ENCODE results near the gene SRL. TPM values are rescaled to one million over a fixed set of nuclear protein-coding genes. Genes with fewer than 3 reads are reported as not detected.

Gene SRL
- total RNA-seq, 1 donor, result not detected

- H4K20me1 ChIP-seq (ENCODE audit: insufficient read depth, low read length), result no peaks in the 10 kb centered on the region
- H3K4me1 ChIP-seq (ENCODE audit: insufficient read depth, low read length), result peaks cover 6% of the 10 kb centered on the region
- H3K4me3 ChIP-seq (ENCODE audit: insufficient read depth, low read length), result no peak overlapping the region
- H3K36me3 ChIP-seq (ENCODE audit: insufficient read depth, low read length), result no peaks in the 10 kb centered on the region
- no peaks in the 10 kb centered on the region for H3K79me2 ChIP-seq (ENCODE audit: insufficient read depth, low read length)
- H2AFZ ChIP-seq (ENCODE audit: low read length), result no peak overlapping the region
- H3K27me3 ChIP-seq (ENCODE audit: insufficient read depth, low read length), result no peaks in the 10 kb centered on the region
- H3K4me2 ChIP-seq (ENCODE audit: insufficient read depth, low read length), result no peak overlapping the region
- DNase-seq (ENCODE audit: insufficient read length, low spot score, missing footprints), result no peak
- H3K27ac ChIP-seq (ENCODE audit: low read depth, low read length), result no peak overlapping the region
- no peak for TF ChIP-seq CTCF (IDR thresholded peaks at IDR 0.05; ENCODE audit: extremely low read depth, low read depth, low read length)
- no peaks in the 10 kb centered on the region for H3K9me3 ChIP-seq (ENCODE audit: low read depth, low read length)
These were observed 8.4 kb downstream of the SRL start for GRCh38 chr16:4233431-4233830.

GRCh38 chr16:4232541-4233386, 9.1 kb downstream of the SRL start:
- no peaks in the 10 kb centered on the region for H3K79me2 ChIP-seq (ENCODE audit: insufficient read depth, low read length)
- H2AFZ ChIP-seq (ENCODE audit: low read length), result no peak overlapping the region
- TF ChIP-seq CTCF (IDR thresholded peaks at IDR 0.05; ENCODE audit: extremely low read depth, low read depth, low read length), result no peak
- no peaks in the 10 kb centered on the region for H3K36me3 ChIP-seq (ENCODE audit: insufficient read depth, low read length)
- no peak overlapping the region for H3K27ac ChIP-seq (ENCODE audit: low read depth, low read length)
- H3K9me3 ChIP-seq (ENCODE audit: low read depth, low read length), result no peaks in the 10 kb centered on the region
- H3K4me3 ChIP-seq (ENCODE audit: insufficient read depth, low read length), result no peak overlapping the region
- no peaks in the 10 kb centered on the region for H4K20me1 ChIP-seq (ENCODE audit: insufficient read depth, low read length)
- peaks cover 6% of the 10 kb centered on the region for H3K4me1 ChIP-seq (ENCODE audit: insufficient read depth, low read length)
- DNase-seq (ENCODE audit: insufficient read length, low spot score, missing footprints), result no peak
- no peaks in the 10 kb centered on the region for H3K27me3 ChIP-seq (ENCODE audit: insufficient read depth, low read length)
- no peak overlapping the region for H3K4me2 ChIP-seq (ENCODE audit: insufficient read depth, low read length)

- DNase-seq (ENCODE audit: insufficient read length, low spot score, missing footprints), result no peak
- H3K9me3 ChIP-seq (ENCODE audit: low read depth, low read length), result no peaks in the 10 kb centered on the region
- no peaks in the 10 kb centered on the region for H3K79me2 ChIP-seq (ENCODE audit: insufficient read depth, low read length)
- no peak overlapping the region for H3K4me3 ChIP-seq (ENCODE audit: insufficient read depth, low read length)
- H2AFZ ChIP-seq (ENCODE audit: low read length), result no peak overlapping the region
- no peaks in the 10 kb centered on the region for H3K36me3 ChIP-seq (ENCODE audit: insufficient read depth, low read length)
- H3K4me2 ChIP-seq (ENCODE audit: insufficient read depth, low read length), result no peak overlapping the region
- TF ChIP-seq CTCF (IDR thresholded peaks at IDR 0.05; ENCODE audit: extremely low read depth, low read depth, low read length), result no peak
- no peaks in the 10 kb centered on the region for H3K27me3 ChIP-seq (ENCODE audit: insufficient read depth, low read length)
- no peak overlapping the region for H3K27ac ChIP-seq (ENCODE audit: low read depth, low read length)
- H3K4me1 ChIP-seq (ENCODE audit: insufficient read depth, low read length), result peaks cover 6% of the 10 kb centered on the region
- no peaks in the 10 kb centered on the region for H4K20me1 ChIP-seq (ENCODE audit: insufficient read depth, low read length)
These were observed 10.0 kb downstream of the SRL start for GRCh38 chr16:4231886-4232285.

GRCh38 chr16:4231367-4231766, 10.5 kb downstream of the SRL start:
- Histone ChIP-seq H3K4me3 (ENCODE audit: insufficient read depth, low read length) (no peak overlapping the region), H3K4me2 (ENCODE audit: insufficient read depth, low read length) (no peak overlapping the region), H3K4me1 (ENCODE audit: insufficient read depth, low read length) (peaks cover 6% of the 10 kb centered on the region), H2AFZ (ENCODE audit: low read length) (no peak overlapping the region), H3K27me3 (ENCODE audit: insufficient read depth, low read length) (no peaks in the 10 kb centered on the region), H3K27ac (ENCODE audit: low read depth, low read length) (no peak overlapping the region), H3K9me3 (ENCODE audit: low read depth, low read length) (no peaks in the 10 kb centered on the region), H3K79me2 (ENCODE audit: insufficient read depth, low read length) (no peaks in the 10 kb centered on the region), H3K36me3 (ENCODE audit: insufficient read depth, low read length) (no peaks in the 10 kb centered on the region), H4K20me1 (ENCODE audit: insufficient read depth, low read length) (no peaks in the 10 kb centered on the region)
- DNase-seq (ENCODE audit: insufficient read length, low spot score, missing footprints), result no peak
- TF ChIP-seq CTCF (IDR thresholded peaks at IDR 0.05; ENCODE audit: extremely low read depth, low read depth, low read length), result no peak

All from osteoblast (primary cell).